Upper lobe of left lung (tissue), 4 donors: Measurements from ENCODE around the gene SETDB2.

ENCODE experiments used
- EP300 ChIP-seq, 4 donors: sonication (generic); formaldehyde crosslinking; IDR thresholded peaks; one replicate each; pipeline ENCODE4 v1.5.1; 2017; ENCODE audit warnings: antibody characterized with exemption in 4 of 4, control low read depth in 2 of 4
- POLR2A ChIP-seq, 4 donors: fragments of 450-650 bp; IDR thresholded peaks; one replicate each; pipeline ENCODE4 v1.5.1; 2016 to 2017; ENCODE audit warnings: antibody characterized with exemption in 4 of 4, mild to moderate bottlenecking in 2 of 4
- POLR2AphosphoS5 ChIP-seq, 2 donors: sonication (generic); formaldehyde crosslinking; IDR thresholded peaks; one replicate each; pipeline ENCODE4 v1.5.1; 2017; ENCODE audit warnings: antibody characterized with exemption in 2 of 2
- TF ChIP-seq, protein P1 (sequence below), 6 experiments: fragments of 450-650 bp in 4 of 6; fragments of 200-600 bp in 2 of 6; sonication (generic) in 2 of 6; IDR thresholded peaks; one replicate each; pipeline ENCODE4 v1.5.1; 2016 to 2019; ENCODE audit warnings: antibody characterized with exemption in 6 of 6

DNA sequence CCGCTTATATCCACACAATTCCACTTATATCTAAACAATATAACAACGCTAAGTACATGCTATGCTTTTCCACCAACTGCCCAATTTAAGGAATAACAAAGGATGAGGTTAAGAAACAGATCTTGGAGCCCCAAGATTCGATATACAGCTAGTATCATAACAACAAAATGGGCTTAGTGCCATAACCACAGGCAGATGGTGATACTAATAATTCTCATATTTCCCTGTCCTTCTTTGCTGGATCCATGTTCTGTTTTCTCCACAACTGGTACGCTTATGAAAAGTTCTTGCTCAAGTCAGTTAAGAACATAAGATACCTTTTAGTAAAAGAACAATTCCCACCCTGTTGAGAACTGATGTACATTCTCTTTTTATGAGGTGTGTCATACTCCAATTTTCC lies 34.1 kb upstream of the SETDB2 start:
- TF ChIP-seq, protein P1, sequence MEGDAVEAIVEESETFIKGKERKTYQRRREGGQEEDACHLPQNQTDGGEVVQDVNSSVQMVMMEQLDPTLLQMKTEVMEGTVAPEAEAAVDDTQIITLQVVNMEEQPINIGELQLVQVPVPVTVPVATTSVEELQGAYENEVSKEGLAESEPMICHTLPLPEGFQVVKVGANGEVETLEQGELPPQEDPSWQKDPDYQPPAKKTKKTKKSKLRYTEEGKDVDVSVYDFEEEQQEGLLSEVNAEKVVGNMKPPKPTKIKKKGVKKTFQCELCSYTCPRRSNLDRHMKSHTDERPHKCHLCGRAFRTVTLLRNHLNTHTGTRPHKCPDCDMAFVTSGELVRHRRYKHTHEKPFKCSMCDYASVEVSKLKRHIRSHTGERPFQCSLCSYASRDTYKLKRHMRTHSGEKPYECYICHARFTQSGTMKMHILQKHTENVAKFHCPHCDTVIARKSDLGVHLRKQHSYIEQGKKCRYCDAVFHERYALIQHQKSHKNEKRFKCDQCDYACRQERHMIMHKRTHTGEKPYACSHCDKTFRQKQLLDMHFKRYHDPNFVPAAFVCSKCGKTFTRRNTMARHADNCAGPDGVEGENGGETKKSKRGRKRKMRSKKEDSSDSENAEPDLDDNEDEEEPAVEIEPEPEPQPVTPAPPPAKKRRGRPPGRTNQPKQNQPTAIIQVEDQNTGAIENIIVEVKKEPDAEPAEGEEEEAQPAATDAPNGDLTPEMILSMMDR (IDR thresholded peaks at IDR 0.05) = no peak
- TF ChIP-seq POLR2A (IDR thresholded peaks at IDR 0.05) (no peak), POLR2AphosphoS5 (IDR thresholded peaks at IDR 0.05) (no peak), EP300 (IDR thresholded peaks at IDR 0.05) (no peak)
